Stimulated activated CD8-positive, alpha-beta memory T cell treated with anti-CD3 and anti-CD28 coated beads, Interleukin-4, amount 100 ng/mL, for 1 hour (primary cell): ENCODE results near the gene RNF214.
A peak's percentile ranks its signal among the peaks of the same experiment; 100 is the strongest.
"Not testable (repeated sequence)": the region's sequence is repeated elsewhere in the genome, so short reads cannot be mapped to it uniquely, and the experiment has no call there.

Experiments
- DNase-seq, 2 donors: peaks; one replicate each; pipeline ENCODE4 v3.0.0-alpha.2; 2020; ENCODE audit warnings: low read depth in 2 of 2, low spot score in 1 of 2

The RNF214 gene

GRCh38 chr11:117229931-117230285 is 2.6 kb upstream of the RNF214 start:
- DNase-seq = no peak

DNA sequence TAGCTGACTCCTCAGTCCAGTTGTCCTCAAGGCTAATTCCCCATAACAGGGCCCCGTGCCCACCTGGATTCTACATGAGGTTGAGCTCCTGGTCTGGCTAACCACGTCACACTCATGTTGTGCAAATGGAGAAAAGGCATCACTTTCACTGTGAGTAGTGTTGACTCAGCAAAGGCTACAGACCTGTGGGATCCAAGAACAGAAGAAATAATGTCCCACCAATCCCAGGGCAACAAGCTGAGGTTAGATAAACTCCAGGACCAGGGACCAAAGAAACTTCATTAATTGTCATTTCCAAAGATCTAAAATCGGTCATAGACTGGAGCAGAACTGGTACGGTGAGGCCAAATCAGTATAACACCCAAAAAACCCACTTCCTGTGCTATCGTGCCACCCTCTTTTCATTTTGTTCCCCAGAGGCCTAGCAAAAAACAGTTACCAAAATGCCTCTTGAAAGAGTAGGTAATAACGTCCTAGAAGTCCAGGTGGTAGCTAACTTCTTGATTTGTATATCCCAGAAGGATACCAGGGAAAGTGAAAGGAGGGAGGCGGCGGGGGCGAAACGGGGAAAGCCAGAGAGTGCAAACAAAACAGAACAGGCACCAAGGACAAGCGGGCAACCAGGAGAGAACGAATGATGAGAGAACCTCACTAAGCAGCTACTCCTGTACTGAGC is 2.0 kb upstream of the RNF214 start:
- peak in 1 of 2 donors; percentile 17 for DNase-seq

GRCh38 chr11:117230999-117231841 is 1.3 kb upstream of the RNF214 start:
- no peak for DNase-seq

DNA sequence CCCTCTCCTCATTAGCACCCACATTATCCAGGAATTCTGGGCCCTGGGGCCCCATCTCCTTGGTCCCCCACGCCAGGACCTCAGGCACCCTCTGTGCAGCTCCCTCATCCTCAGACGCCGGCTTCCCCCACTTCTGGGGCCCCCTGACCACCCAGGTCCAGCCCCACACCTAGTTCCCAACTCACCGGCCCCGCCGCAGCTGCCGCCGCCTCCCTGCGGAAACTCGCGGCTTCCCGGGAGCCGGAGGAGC is 704 bp upstream of the RNF214 start, which contains the start of gene PCSK7:
TSS of gene PCSK7 (minus strand) at position 232 of the 250 bp plus-strand sequence. CDS start 2,229 bp downstream, outside the sequence.
- DNase-seq = no peak

DNA sequence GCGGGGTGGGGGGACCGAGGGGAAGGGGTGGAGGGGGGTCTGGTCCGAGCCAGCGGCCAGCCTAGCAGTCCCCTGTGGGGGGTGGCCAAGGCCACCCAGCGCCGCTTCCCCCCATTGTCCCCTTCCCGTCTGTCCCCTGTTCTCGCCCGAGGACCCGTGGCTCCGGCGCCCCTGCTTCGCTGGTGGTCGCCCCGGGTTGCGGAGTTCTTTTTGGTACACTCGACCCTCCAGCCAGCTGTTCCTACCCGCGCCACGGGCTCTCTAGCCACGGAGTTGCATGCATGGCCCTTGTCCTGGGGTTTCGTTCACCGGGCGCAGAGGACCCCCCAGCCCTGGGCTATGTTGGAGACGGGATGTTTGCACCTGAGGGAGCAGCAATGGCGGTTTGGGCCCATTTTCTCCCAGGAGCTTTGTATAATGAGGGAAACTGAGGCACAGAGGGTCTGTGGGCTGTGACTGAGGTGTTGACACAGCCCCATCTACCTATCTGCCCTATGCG is 489 bp downstream of the RNF214 start:
- no peak for DNase-seq

DNA sequence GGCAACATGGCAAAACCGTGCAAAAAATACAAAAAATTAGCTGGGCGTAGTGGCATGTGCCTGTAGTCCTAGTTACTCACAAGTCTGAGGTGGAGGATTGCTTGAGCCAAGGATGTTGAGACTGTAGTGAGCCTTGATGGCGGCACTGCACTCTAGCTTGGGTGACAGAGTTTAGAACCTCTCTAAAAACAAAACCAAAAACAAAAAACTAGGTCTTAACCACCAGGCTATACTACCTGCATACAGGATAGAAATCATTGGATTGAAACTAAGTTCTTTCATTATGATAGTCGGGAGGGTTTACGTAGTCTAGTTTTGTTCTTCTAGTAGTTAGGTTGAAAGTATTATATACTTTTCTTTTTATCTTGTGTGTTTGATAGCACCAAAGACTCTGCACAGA is 5.8 kb downstream of the RNF214 start:
- DNase-seq = no peak

- DNase-seq = no peak
These were observed 6.8 kb downstream of the RNF214 start for GRCh38 chr11:117239295-117239694.

DNA sequence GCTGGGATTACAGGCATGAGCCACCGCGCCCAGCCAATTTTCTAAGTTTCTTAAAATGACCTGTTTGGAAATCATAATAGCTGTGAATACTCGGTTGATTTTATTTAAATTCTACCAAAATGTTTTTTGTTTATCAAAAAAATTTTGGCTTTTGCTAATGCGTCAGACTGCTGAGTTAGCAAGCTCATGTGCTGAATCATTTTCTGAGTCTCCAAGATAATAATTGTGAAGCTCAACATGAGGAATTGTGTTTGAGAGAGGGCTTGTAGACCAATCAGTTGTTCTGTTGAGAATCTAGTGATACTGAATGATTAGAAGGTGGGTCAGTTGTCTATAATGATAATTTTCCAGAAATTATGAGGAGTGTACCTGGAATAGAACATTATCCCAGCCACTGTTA is 15.9 kb downstream of the RNF214 start:
- no peak for DNase-seq

DNA sequence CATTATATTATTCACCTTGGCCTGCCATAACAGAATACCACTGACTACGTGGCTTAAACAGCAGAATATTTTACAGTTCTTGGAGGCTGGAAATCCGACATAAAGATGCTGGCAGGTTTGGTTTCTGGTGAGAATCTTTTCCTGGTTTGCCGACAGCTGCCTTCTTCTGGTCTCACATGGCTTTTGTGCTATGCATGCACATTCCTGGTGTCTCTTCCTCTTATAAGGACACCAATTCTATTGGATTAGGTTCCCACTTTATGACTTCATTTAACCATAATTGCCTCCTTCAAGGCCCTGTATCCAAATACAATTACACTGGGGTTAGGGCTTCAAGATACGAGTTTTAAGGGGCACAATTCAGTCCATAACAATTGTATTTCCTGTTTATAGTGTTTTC is 17.1 kb downstream of the RNF214 start:
- no peak for DNase-seq

- DNase-seq = no peak
These were observed 19.0 kb downstream of the RNF214 start for GRCh38 chr11:117251506-117251905.

DNA sequence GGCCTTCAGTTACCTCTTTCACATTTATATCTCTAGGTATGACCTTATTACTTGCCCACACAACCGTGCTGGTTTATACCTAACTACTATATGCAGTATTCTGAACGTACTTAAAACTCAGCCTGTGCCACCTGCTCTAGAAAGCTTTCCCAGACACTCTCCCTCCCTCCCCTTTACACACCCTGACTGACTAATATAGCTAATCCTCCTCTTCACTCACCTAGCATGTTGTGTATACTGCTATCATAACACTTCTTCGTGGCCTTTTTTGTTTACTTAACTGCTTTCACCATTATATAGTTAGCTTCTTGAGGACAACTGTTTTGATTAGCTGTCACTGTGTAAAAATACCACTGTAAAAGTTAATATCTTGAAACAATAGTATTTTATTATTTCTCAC is 23.5 kb downstream of the RNF214 start:
- DNase-seq = no peak

- no peak for DNase-seq
These were observed 24.1 kb downstream of the RNF214 start for GRCh38 chr11:117256573-117256972.

DNA sequence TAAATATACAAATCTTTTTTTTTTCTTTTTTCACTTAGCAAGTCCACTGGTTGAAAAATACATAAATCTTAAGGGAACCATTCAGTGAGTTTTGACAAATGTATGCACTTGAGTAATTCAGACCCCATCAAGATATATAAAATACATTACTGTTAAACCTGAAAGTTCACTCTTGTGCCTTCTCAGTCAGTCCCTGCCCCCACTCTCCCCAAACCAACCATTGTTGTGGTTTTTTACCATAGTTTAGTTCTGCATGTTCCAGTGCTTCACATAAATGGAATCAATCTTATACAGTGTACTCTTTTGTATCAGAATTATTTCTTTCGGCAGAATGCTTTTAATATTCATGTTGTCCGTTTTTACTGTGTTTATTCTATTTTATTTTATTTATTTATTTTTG is 26.1 kb downstream of the RNF214 start:
- DNase-seq = no peak

DNA sequence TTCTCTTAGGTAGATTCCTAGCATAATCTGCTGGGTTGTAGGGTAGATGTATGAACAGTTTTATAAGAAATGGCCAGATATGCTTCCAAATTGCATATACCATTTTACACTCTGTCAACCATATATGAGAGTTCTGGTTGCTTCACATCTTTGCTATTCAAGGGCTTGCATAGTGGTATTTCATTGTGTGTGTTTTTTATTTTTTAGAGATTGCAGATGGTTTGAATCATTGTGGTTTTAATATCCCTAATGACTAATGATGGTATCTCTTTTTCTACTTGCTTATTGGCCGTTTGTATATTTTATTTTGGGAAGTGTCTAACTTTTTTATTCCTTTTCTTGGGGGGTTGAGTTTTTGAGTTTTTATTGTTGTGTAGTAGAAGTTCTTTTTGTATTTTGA is 26.9 kb downstream of the RNF214 start:
- DNase-seq = no peak

- DNase-seq = not testable (repeated sequence)
These were observed 32.3 kb downstream of the RNF214 start for GRCh38 chr11:117264624-117265323.

DNA sequence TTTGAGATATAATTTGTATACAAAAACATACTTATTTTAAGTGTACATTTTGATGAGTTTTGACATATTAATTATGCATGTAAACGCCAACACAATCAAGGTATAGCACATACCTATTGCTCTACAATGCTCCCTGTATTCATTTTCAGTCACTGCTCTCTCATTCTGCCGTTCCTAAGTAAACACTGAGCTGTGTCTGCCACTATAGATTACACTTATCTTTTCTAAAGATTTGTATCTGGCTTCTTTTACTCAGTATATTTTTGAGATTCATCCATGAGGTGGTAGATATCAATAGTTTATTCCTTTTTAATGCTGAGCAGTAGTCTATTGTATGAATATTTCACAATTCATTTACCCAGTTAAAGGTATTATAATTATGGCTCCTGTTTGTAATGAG is 33.3 kb downstream of the RNF214 start:
- DNase-seq = no peak

DNA sequence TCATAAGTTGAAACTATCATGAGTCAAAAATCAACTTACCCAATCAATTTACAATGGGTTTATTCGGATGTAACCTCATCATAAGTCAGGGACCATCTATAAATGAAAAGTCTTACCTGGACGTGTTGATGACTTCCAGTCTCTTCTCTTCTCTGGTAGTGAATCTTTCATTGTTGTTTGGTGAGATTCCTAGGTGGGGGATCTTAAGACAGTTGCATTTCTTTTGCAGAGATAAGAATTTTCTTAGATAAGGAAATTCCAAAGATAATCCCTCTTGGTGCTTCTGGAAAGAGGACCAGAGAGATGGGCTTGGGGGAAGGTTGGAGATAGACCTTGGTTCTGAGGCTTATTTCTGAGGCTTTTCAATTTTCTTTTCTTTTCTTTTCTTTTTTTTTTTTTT is 37.4 kb downstream of the RNF214 start:
- no peak for DNase-seq

DNA sequence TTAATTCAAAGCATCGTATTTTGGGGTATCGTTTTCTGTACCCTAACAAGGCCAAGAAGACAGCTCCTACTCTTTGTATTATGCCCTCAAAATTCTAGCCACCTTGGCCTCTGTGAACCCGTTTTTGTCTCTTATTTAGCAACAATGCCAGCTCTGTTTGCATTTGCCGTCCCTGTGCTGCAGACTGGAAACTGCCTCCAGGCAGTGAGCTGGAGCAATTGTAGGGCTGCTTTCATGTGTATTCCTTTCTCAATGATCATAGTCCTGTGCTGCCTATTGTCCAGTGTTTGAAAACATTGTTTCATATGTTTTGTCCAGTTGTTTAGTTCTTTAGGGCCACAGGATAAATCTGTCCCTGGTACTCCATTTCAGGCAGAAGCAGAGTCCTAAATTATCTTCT is 38.7 kb downstream of the RNF214 start:
- no peak for DNase-seq

- DNase-seq = not testable (repeated sequence)
These were observed 39.7 kb downstream of the RNF214 start for GRCh38 chr11:117272175-117272574.

- DNase-seq = no peak
These were observed 41.2 kb downstream of the RNF214 start for GRCh38 chr11:117273550-117274289.

DNA sequence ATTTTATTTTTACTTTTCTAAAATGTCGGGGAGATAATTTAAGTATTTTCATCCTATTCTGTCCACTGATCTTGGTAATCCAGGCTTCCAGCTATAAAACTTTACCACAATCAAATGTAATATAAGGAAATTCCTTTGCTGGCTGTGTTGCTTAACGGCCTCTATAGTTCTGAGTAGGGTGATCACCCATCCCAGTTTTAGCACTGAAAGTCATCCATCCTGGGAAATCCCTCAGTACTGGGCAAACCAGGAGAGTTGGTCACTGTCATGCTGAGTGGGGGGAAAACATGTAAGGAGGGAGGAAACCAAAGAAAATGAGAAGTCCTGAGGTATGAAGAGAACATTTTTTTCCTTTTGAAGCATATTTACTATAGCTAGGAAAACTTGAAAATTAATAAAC is 45.9 kb downstream of the RNF214 start:
- no peak for DNase-seq
